Measurements from ENCODE around the gene KCNQ2. TPM values are rescaled to one million over a fixed set of nuclear protein-coding genes. Genes with fewer than 3 reads are reported as not detected.

KCNQ2 gene
- total RNA-seq, 4 donors from 2014 or later = not detected

DNA sequence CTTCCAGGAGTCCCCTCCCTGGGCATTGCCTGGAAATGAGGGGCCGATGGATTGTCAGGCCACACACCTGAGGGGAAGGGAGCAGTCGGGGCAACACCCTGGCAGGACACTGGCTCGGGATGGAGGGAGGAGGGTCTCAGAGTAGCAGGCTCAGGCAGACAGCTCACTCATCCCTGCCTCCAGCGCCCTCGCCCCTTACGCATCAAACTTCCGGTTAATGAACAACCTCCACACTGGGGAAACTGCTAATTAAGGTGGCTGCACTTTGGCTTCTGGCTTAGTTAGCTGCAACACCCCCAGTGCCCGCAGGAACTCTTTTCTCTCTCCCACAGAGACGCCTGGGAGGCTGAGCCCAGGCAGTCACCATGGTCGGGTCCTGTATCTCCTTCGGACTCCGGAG lies 98.0 kb downstream of the KCNQ2 start:
- no peak for DNase-seq (ENCODE audit: low spot score in 2 of 2)
- Histone ChIP-seq H3K4me3 (no peak overlapping the region), H3K27me3 (peaks cover 0 to 88% of the 10 kb centered on the region in 2 donors), H3K9me3 (no peaks in the 10 kb centered on the region), H3K4me1 (no peaks in the 10 kb centered on the region), H3K36me3 (no peaks in the 10 kb centered on the region), H3K27ac (no peak overlapping the region)
- no peak for TF ChIP-seq EP300 (IDR thresholded peaks at IDR 0.05)
- TF ChIP-seq, protein P1, sequence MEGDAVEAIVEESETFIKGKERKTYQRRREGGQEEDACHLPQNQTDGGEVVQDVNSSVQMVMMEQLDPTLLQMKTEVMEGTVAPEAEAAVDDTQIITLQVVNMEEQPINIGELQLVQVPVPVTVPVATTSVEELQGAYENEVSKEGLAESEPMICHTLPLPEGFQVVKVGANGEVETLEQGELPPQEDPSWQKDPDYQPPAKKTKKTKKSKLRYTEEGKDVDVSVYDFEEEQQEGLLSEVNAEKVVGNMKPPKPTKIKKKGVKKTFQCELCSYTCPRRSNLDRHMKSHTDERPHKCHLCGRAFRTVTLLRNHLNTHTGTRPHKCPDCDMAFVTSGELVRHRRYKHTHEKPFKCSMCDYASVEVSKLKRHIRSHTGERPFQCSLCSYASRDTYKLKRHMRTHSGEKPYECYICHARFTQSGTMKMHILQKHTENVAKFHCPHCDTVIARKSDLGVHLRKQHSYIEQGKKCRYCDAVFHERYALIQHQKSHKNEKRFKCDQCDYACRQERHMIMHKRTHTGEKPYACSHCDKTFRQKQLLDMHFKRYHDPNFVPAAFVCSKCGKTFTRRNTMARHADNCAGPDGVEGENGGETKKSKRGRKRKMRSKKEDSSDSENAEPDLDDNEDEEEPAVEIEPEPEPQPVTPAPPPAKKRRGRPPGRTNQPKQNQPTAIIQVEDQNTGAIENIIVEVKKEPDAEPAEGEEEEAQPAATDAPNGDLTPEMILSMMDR (IDR thresholded peaks at IDR 0.05) = no peak
- no peak for TF ChIP-seq POLR2A (IDR thresholded peaks at IDR 0.05)
- 59 to 62% methylated on average over 6 to 11 of the region's 12 CpGs for WGBS, 2 donors

DNA sequence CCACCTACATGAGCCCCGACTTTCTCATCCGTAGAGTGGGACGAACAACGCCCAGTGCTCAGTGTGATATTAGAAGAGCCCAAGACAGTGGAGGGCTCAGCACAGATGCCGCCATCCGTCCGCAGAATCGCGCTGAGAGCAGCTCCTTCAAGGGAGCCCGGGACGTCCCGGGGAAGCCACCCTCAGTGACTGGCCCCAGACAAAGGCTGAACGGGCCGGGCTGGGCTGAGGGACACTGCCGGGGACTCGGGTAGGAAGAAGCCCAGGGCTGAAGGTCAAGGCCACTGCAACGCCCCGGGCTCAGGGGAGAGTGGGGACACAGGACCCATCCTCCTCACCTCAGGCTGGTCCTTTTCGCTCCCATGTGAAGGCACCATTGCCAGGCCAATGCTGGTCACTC lies 98.5 kb downstream of the KCNQ2 start:
- peaks cover 0 to 83% of the 10 kb centered on the region in 2 donors for H3K27me3 ChIP-seq
- no peaks in the 10 kb centered on the region for H3K36me3 ChIP-seq
- no peak for DNase-seq (ENCODE audit: low spot score in 2 of 2)
- 68 to 83% methylated on average over 16 to 19 of the region's 19 CpGs for WGBS, 2 donors
- H3K27ac ChIP-seq = no peak overlapping the region
- no peaks in the 10 kb centered on the region for H3K9me3 ChIP-seq
- H3K4me1 ChIP-seq = no peaks in the 10 kb centered on the region
- no peak for TF ChIP-seq POLR2A (IDR thresholded peaks at IDR 0.05)
- TF ChIP-seq, protein P1 (IDR thresholded peaks at IDR 0.05) = no peak
- TF ChIP-seq EP300 (IDR thresholded peaks at IDR 0.05) = no peak
- H3K4me3 ChIP-seq = no peak overlapping the region

DNA sequence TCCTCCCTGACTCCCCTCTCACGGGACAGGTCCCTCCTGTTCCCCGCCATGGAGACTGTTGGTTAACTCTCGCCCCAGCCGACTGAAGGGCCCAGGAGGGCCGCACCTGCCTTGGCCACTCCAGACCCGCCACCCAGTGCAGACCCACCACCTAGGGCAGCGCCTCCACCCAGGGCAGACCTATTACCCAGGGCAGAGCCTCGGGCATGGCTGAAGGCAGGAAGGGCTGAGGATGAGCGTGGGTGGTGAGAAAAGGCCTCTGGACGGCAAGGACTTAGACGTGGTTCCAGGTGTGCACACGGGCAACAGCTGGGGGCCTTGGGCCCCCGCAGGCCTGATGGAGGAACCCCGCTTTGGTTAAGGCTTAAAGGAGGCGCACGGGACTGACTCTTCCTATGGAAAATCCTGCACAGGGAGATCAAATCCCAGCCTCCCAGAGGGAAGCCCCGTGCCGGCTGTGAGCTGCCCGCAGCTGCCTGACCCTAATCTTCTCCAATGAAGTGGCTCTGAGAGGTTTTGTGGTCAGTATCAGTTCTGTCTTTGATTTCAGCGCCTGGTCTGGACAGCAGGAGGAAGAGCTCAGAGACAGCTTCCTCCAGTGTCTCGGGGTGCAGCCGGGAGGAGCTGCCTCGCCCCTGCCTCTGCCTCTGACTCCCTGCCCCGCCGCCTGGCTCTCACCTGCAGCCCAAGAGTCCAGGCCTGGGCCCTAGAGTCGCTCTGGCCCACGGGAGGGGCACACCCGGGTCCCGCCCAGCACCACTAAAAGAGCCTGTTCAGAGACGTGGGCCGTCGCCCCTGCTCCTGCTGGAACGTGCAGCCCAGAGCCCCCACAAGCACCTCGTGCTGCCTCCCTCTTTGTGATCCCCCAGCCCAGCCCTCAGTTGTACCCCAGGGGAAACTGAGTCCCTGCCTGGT lies 99.2 kb downstream of the KCNQ2 start:
- TF ChIP-seq EP300 (IDR thresholded peaks at IDR 0.05) = no peak
- no peak for TF ChIP-seq POLR2A (IDR thresholded peaks at IDR 0.05)
- TF ChIP-seq, protein P1 (IDR thresholded peaks at IDR 0.05) = no peak
- Histone ChIP-seq H3K4me3 (no peak overlapping the region), H3K4me1 (no peaks in the 10 kb centered on the region), H3K27me3 (peaks cover 0 to 84% of the 10 kb centered on the region in 2 donors), H3K27ac (no peak overlapping the region), H3K9me3 (no peaks in the 10 kb centered on the region), H3K36me3 (no peaks in the 10 kb centered on the region)
- WGBS, 2 donors = 65 to 68% methylated on average over 19 to 28 of the region's 34 CpGs
- no peak for DNase-seq (ENCODE audit: low spot score in 2 of 2)

DNA sequence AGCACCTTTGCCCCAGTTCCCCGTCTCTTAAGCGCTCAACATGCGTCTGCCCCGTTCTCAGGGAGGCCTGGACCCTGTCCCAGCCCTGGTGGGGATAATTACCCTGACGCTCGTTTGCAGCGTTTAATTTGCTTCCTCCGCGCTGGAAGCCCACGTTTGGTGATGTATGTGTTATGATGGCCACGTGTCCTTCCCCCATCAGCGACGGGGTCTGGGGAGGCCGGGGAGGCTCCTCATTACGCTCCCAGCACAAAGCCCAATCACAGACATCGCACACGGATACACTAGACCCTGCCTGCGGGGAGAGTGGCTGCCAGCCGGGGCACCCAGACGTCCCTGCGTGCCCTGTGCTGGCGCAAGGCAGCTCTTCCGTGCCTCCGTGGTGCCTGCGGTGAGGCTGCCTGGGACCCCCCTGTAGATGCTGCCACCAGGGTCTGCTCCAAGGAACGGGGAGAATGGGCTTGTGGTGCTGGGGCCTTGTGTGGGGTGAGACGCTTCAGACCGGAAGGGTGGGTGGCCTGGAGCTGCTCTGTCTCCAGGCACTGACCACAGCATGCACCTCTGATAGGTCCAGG lies 101.1 kb downstream of the KCNQ2 start:
- Histone ChIP-seq H3K4me3 (no peak overlapping the region), H3K36me3 (no peaks in the 10 kb centered on the region), H3K27me3 (peaks cover 0 to 84% of the 10 kb centered on the region in 2 donors), H3K4me1 (no peaks in the 10 kb centered on the region), H3K9me3 (no peaks in the 10 kb centered on the region), H3K27ac (no peak overlapping the region)
- TF ChIP-seq EP300 (IDR thresholded peaks at IDR 0.05) (no peak), POLR2A (IDR thresholded peaks at IDR 0.05) (no peak)
- TF ChIP-seq, protein P1 (IDR thresholded peaks at IDR 0.05) = no peak
- WGBS, 2 donors = 53 to 65% methylated on average over 24 to 25 of the region's 28 CpGs
- DNase-seq (ENCODE audit: low spot score in 2 of 2) = no peak

DNA sequence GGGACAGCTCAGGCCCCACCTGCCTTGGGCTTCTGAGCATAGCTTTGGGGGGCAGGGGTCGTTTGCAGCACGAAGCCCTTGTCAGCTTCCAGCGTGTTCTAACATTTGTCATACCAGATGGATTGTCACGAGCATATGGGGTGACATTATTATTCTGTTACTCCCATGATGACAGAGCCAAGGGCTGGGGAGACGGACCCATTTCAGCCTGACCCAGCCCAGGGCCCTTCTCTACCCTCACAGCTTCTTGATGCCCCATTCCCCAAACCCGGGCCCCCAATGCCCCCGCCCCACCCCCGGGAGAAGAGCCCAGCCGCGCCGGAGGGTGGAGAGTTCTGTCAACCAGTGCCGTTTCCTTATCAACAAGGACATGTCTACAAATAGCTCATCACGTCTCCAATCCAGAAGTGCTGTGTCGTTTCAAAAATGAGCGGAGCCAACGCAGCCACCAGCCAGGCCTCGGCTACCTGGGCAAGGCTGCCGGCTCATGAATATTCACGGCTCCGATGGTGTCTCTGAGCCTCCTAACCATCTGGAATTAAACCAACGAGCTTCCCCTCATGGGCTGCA lies 101.8 kb downstream of the KCNQ2 start:
- WGBS, 2 donors = 42 to 46% methylated on average over 19 to 21 of the region's 21 CpGs
- Histone ChIP-seq H3K4me1 (no peaks in the 10 kb centered on the region), H3K4me3 (no peak overlapping the region), H3K36me3 (no peaks in the 10 kb centered on the region), H3K9me3 (no peaks in the 10 kb centered on the region), H3K27me3 (peaks cover 0 to 82% of the 10 kb centered on the region in 2 donors), H3K27ac (no peak overlapping the region)
- DNase-seq (ENCODE audit: low spot score in 2 of 2) = no peak
- TF ChIP-seq POLR2A (IDR thresholded peaks at IDR 0.05) (no peak), EP300 (IDR thresholded peaks at IDR 0.05) (no peak)
- TF ChIP-seq, protein P1 (IDR thresholded peaks at IDR 0.05) = no peak
